ENCODE data around the gene HTATIP2.

HTATIP2 gene

DNA sequence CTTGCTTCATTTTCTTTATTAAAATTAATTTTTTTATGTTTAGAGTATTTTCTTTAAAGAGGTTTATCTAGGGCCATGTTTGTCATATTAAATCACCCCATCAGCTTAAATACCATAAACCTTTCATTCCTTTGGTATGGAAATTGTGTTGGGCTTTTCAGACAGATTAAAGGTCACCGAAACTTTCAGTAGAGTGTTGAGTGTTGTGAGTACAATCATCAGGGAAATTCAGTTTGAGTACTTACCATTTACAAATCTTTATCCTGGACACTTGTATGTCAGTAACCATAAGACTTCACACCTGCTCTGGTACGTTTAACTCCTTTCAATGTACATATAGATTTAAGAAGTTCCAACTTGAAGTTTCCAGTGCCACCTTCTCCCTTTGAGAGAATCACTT, 36.0 kb downstream of the HTATIP2 start:
- Histone ChIP-seq H3K36me3 (peaks cover 10% of the 10 kb centered on the region), H3K4me3 (ENCODE audit: low read depth, low read length) (no peak overlapping the region), H3K4me1 (no peaks in the 10 kb centered on the region), H3K27me3 (no peaks in the 10 kb centered on the region), H3K9me3 (no peaks in the 10 kb centered on the region)
- no peak for DNase-seq
- TF ChIP-seq, protein P1, sequence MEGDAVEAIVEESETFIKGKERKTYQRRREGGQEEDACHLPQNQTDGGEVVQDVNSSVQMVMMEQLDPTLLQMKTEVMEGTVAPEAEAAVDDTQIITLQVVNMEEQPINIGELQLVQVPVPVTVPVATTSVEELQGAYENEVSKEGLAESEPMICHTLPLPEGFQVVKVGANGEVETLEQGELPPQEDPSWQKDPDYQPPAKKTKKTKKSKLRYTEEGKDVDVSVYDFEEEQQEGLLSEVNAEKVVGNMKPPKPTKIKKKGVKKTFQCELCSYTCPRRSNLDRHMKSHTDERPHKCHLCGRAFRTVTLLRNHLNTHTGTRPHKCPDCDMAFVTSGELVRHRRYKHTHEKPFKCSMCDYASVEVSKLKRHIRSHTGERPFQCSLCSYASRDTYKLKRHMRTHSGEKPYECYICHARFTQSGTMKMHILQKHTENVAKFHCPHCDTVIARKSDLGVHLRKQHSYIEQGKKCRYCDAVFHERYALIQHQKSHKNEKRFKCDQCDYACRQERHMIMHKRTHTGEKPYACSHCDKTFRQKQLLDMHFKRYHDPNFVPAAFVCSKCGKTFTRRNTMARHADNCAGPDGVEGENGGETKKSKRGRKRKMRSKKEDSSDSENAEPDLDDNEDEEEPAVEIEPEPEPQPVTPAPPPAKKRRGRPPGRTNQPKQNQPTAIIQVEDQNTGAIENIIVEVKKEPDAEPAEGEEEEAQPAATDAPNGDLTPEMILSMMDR (IDR thresholded peaks at IDR 0.05; ENCODE audit: low read depth, low read length), result no peak

DNA sequence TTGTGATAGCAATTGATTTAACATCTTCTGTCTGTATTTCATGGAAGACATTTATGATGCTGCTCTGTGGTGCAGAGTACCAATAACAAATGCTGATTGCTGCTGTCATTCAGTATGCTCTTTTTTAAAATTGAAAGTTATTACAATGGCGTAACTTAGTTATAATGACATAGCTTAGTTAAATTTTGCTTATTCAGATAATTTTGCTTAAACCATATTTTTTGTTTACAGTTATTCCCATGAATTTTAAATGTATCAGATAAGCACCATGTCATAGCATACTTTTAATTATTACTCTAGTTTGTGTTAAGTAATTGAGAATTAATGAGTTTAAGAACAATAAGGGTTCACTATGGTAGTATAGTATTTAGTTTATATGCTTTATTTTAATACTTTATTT, 39.5 kb downstream of the HTATIP2 start:
- Histone ChIP-seq H3K27me3 (no peaks in the 10 kb centered on the region), H3K4me1 (no peaks in the 10 kb centered on the region), H3K36me3 (peaks cover 3% of the 10 kb centered on the region; the same call in 1 of the 2 replicates), H3K9me3 (no peaks in the 10 kb centered on the region), H3K4me3 (ENCODE audit: low read depth, low read length) (no peak overlapping the region)
- TF ChIP-seq, protein P1 (IDR thresholded peaks at IDR 0.05; ENCODE audit: low read depth, low read length), result no peak
- no peak for DNase-seq

DNA sequence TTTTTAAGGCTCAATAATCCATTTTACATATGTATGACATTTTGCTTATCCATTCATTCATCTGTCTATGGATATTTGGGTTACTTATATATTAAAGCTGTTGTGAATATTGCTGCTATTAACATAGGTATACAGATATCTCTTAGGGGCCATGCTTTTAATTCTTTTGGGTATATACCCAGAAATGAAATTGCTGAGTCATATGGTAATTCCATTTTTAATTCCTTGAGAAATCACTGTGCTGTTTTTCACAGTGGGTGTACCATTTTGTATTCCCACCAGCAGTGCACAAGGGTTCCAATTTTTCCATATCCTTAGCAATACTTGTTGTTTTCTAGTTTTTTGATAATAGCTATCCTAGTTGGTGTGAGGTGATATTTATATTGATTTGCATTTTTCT, 43.0 kb downstream of the HTATIP2 start:
- Histone ChIP-seq H3K9me3 (no peaks in the 10 kb centered on the region), H3K36me3 (no peaks in the 10 kb centered on the region; the same call in 1 of the 2 replicates), H3K27me3 (no peaks in the 10 kb centered on the region), H3K4me1 (no peaks in the 10 kb centered on the region), H3K4me3 (ENCODE audit: low read depth, low read length) (no peak overlapping the region)
- TF ChIP-seq, protein P1 (IDR thresholded peaks at IDR 0.05; ENCODE audit: low read depth, low read length), result no peak
- DNase-seq, result no peak

DNA sequence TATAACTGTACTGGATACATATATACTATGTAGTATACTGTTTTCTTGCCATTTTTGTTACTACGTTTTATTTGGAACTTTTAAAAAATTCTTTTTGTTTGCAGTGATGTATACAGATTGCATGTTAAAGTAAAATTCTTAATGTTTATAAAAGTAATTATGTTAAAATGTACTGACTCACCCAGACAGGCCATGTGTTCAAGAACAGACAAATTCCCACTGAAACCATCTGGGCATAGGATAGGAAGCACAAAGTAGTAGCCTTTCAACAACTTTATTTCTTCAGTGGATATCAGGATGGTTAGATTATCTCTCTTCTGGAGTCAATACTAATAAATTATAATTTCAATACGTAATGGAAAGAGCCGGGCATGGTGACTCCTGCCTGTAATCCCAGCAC, 43.8 kb downstream of the HTATIP2 start:
- no peak overlapping the region for H3K4me3 ChIP-seq (ENCODE audit: low read depth, low read length)

DNA sequence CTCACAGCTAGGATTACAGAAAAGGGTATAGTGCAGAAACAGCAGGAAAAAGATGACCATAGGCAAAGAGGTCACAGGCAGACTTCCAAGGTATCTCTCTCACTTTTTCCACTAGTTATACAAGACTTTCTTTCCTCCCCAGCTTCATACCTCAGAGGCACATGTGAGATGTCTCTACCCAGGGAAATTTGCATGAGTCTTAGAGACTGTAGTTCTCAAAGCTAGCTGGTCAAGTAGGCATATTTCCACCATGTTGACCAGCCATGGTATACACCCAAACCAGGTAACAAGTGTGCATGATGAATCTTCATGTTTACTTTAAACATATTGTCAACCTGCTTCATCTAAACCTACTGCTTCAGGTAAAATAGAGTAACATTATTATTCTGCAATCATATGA, 51.9 kb downstream of the HTATIP2 start:
- no peak for DNase-seq
- H3K9me3 ChIP-seq, result no peaks in the 10 kb centered on the region
- no peaks in the 10 kb centered on the region for H3K27me3 ChIP-seq
- no peaks in the 10 kb centered on the region; the same call in 1 of the 2 replicates for H3K4me1 ChIP-seq
- TF ChIP-seq, protein P1 (IDR thresholded peaks at IDR 0.05; ENCODE audit: low read depth, low read length), result no peak
- H3K4me3 ChIP-seq (ENCODE audit: low read depth, low read length), result no peak overlapping the region
- H3K36me3 ChIP-seq, result no peaks in the 10 kb centered on the region

More for the DNA sequence above, 43.8 kb downstream of the HTATIP2 start:
- H3K4me1 ChIP-seq, result no peaks in the 10 kb centered on the region
- H3K27me3 ChIP-seq, result no peaks in the 10 kb centered on the region
- no peak for DNase-seq
- TF ChIP-seq, protein P1 (IDR thresholded peaks at IDR 0.05; ENCODE audit: low read depth, low read length), result no peak
- no peaks in the 10 kb centered on the region; the same call in 1 of the 2 replicates for H3K36me3 ChIP-seq
- no peaks in the 10 kb centered on the region for H3K9me3 ChIP-seq

DNA sequence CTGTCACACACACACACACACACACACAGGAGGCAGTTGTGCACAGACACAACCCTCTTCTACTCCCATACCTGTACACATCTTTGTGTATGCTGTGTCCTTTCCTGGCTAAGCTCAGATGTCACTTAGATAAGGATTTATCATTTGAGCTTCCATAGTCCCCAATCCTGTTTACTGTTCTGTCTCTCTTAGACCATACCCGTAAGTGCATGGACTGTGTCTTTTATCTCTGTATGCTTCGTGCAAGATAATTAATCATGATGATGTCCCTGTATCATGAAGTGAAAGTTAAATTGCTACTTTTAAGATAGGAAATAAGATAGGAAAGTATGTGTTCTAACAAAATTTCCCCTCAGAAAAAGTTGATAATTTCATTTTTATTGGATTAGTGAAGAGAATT, 54.3 kb downstream of the HTATIP2 start:
- H3K36me3 ChIP-seq, result no peaks in the 10 kb centered on the region
- H3K4me1 ChIP-seq, result no peaks in the 10 kb centered on the region; the same call in 1 of the 2 replicates
- H3K27me3 ChIP-seq, result no peaks in the 10 kb centered on the region
- H3K9me3 ChIP-seq, result no peaks in the 10 kb centered on the region
- DNase-seq, result no peak
- H3K4me3 ChIP-seq (ENCODE audit: low read depth, low read length), result no peak overlapping the region
- TF ChIP-seq, protein P1 (IDR thresholded peaks at IDR 0.05; ENCODE audit: low read depth, low read length), result no peak

All from BE2C (cell line).